HUES48 (cell line): ENCODE results near the gene C1orf74.
A peak's percentile ranks its signal among the peaks of the same experiment; 100 is the strongest.

ENCODE experiments used
- H3K27ac ChIP-seq: one replicate; pipeline ENCODE4 v1.7.0; 2013; ENCODE audit warnings: low read depth, low read length, inconsistent platforms
- H3K27me3 ChIP-seq: 2 replicates; pipeline ENCODE4 v1.6.1; 2013; ENCODE audit warnings: mild to moderate bottlenecking, low read length; ENCODE audit not compliant: control insufficient read depth, insufficient read depth
- H3K36me3 ChIP-seq: 2 replicates; pipeline ENCODE4 v1.6.1; 2013; ENCODE audit warnings: low read length; ENCODE audit not compliant: control insufficient read depth, insufficient read depth
- H3K4me1 ChIP-seq: 2 replicates; pipeline ENCODE4 v1.6.1; 2013; ENCODE audit warnings: mild to moderate bottlenecking, low read length; ENCODE audit not compliant: control insufficient read depth, insufficient read depth
- H3K4me3 ChIP-seq: 2 replicates; pipeline ENCODE4 v1.5.1; 2013; ENCODE audit warnings: mild to moderate bottlenecking, low read depth, low read length
- H3K9ac ChIP-seq: 2 replicates; pipeline ENCODE4 v1.6.1; 2013; ENCODE audit warnings: mild to moderate bottlenecking, low read depth, low read length, moderate library complexity
- H3K9me3 ChIP-seq: 2 replicates; pipeline ENCODE4 v1.6.1; 2013; ENCODE audit warnings: low read length; ENCODE audit not compliant: control insufficient read depth, insufficient read depth

C1orf74 gene

DNA sequence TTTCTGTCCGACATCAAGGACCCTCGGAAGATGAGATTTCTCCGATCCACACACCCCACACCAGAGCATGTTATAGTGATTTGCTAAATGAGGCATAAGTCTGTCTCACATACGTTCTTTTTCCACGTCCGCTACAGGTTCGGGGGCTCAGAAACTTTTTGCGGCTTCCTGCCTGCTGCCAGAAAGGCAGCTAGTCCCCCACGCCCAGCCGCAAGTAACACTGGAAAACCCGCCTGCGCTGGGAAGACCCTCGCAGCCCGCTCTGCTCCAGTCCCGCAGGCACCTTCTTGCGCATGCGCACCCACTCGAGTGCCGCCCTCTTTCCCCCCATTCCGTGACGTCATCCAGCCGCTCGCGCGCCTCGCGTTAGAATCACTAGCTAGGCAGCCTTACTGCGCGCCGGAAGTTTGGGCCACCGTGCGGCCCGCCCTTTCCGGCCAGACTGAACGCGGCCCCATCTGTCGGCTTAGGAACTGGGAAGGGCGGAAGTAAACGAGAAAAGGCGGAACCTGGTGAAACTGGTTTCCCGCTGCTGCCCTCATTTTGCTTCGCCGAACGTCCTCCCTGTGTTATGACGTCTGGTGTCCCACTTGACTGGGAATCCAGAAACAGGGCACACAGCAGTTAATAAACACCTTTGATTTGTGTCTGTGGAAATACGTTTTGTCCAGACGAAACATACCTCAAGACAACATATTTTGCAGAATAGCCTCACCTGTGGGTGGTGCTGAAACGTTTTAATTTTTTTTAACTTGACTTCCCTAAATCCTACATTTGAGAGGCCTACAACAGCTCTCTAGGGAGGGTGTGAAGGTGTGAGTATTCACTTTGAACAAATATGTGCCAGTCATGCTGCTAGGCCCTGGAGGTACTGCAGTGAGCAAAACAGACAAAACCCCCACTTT is at the start of gene C1orf74:
Gene C1orf74, minus strand, starts transcription at position 295 of the 905 bp plus-strand sequence. CDS start 925 bp downstream, outside the sequence.
- Histone ChIP-seq H3K27me3 (no peaks in the 10 kb centered on the region), H3K36me3 (peaks cover 18% of the 10 kb centered on the region), H3K9ac (peak within 1 kb of the TSS; percentile 82), H3K4me1 (peaks cover 4% of the 10 kb centered on the region), H3K4me3 (peak within 1 kb of the TSS; percentile 96), H3K27ac (peak within 1 kb of the TSS; percentile 76), H3K9me3 (no peaks in the 10 kb centered on the region)

- Histone ChIP-seq H3K9me3 (no peaks in the 10 kb centered on the region), H3K27ac (no peak overlapping the region), H3K4me1 (no peaks in the 10 kb centered on the region), H3K27me3 (no peaks in the 10 kb centered on the region), H3K36me3 (peaks cover 63% of the 10 kb centered on the region), H3K9ac (no peak overlapping the region), H3K4me3 (no peak overlapping the region)
Measured at GRCh38 chr1:209831615-209832014, 47.3 kb upstream of the C1orf74 start.

DNA sequence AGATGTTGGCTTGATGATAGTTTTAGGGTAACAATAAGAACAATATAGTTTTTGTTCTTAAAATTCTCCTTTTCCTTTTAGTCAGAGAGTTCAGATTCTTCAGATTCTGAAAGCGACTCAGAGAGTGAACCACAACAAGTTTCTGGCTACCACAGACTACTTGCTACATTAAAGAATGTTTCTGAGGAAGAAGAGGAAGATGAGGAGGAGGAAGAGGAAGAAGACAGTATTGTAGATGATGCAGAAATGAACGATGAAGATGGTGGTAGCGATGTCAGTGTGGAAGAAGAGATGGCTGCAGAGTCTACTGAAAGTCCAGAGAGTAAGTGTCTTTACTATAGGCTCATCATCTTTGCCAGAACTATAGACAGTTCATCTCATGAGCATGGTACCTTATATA is 46.4 kb upstream of the C1orf74 start:
- Histone ChIP-seq H3K27me3 (no peaks in the 10 kb centered on the region), H3K4me3 (no peak overlapping the region), H3K9ac (no peak overlapping the region), H3K4me1 (no peaks in the 10 kb centered on the region), H3K36me3 (peaks cover 54% of the 10 kb centered on the region), H3K27ac (no peak overlapping the region), H3K9me3 (no peaks in the 10 kb centered on the region)

- Histone ChIP-seq H3K27me3 (no peaks in the 10 kb centered on the region), H3K36me3 (peaks cover 44% of the 10 kb centered on the region), H3K4me3 (no peak overlapping the region), H3K4me1 (no peaks in the 10 kb centered on the region), H3K27ac (no peak overlapping the region), H3K9ac (no peak overlapping the region), H3K9me3 (no peaks in the 10 kb centered on the region)
Measured at GRCh38 chr1:209829716-209830115, 45.4 kb upstream of the C1orf74 start.

- Histone ChIP-seq H3K4me3 (peak within 1 kb of the TSS; percentile 98), H3K36me3 (peaks cover 23% of the 10 kb centered on the region), H3K27ac (peak within 1 kb of the TSS; percentile 79), H3K27me3 (no peaks in the 10 kb centered on the region; the same call in 1 of the 2 replicates), H3K9ac (peak within 1 kb of the TSS; percentile 79), H3K4me1 (no peaks in the 10 kb centered on the region), H3K9me3 (no peaks in the 10 kb centered on the region)
Measured at GRCh38 chr1:209827384-209828262, 43.3 kb upstream of the C1orf74 start, which contains the start of gene UTP25. TSS of gene UTP25 (plus strand) at chr1:209827972. CDS start at chr1:209828064, 92 bp downstream.

DNA sequence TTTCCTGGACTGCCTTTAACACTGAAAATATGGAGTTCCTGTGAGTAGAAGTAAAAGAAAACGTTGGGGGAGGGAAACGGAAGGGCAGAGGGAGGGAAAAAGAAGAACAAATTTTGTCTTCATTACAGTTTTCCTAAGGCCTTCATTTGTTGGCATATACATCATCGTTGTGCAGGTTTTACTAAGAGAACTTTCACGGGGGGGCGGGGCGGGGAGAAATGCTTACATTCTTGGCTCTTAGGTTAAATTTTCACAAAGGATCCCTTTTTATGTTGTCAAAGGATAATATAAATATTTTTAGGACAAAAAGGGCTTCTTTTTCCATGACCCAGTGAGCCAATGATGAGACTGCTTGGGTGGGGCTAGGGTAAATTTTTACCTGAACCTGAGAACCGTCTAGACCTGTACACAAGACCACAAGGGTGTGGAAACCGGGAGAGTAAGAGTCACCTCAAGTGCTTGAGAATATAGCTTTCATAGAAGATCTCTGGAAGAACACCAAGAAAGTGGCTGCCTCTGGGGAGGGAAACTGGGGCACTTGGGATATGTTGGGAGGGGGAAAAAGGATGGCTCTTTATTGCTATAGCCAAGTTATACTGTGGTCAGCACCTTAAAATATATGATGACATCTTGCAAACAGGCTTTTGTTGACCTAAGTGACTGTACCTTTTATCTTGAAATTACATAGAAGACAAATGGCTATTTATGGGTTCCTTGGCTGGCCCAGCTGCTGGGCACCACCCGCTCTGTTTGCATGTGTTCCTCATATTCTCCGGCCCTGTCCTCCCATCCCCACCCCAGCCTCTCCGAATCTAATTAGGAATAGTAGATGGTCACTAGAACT is 41.5 kb upstream of the C1orf74 start:
- Histone ChIP-seq H3K4me1 (no peaks in the 10 kb centered on the region), H3K36me3 (peaks cover 5% of the 10 kb centered on the region), H3K9me3 (no peaks in the 10 kb centered on the region), H3K9ac (no peak overlapping the region), H3K27ac (no peak overlapping the region), H3K4me3 (no peak overlapping the region), H3K27me3 (no peaks in the 10 kb centered on the region; the same call in 1 of the 2 replicates)

DNA sequence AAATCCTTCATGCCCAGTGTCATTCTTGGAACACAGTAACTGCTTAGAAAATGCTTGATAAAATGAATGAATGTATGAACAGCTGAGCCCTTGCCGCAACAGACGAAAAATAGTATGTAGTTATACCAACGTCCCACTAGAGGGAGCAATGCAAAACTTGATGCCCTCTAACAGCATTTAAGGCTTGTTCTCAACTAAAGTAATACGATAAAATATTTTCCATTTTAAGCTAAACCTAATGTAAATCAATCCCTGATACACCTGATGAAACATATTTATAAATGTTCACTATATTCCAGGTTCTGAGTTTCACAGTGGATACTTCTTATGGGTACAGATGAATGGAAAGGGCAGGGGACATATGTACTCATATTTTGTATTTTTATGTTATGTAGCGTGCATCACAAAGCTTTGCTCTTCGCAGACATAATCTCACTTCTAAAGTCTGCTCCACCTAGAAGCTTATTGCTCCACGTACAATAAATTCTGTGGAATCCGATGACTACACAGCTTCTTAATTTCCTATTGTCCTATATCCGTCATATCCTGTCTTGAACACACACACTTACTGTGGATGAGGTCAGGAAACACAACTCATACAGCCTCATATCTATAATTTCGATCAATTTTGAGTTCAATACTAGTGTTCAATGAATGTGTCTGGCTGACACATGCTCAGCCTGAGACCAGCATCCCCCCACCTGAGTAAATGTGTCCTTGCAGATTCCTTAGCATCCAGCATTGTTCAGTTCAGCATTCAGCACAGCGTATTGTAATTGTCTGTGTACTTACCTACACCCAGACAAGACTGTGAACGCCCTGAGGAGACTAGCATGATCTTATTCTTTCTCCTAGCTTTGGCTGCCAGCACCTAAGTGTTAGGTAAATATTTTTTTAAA is 39.0 kb upstream of the C1orf74 start:
- Histone ChIP-seq H3K27ac (no peak overlapping the region), H3K4me3 (no peak overlapping the region), H3K36me3 (no peaks in the 10 kb centered on the region), H3K27me3 (no peaks in the 10 kb centered on the region; the same call in 1 of the 2 replicates), H3K4me1 (no peaks in the 10 kb centered on the region), H3K9me3 (no peaks in the 10 kb centered on the region), H3K9ac (no peak overlapping the region)

- no peaks in the 10 kb centered on the region; the same call in 1 of the 2 replicates for H3K27me3 ChIP-seq
- no peak overlapping the region for H3K4me3 ChIP-seq
- H3K9me3 ChIP-seq, result no peaks in the 10 kb centered on the region
- H3K27ac ChIP-seq, result no peak overlapping the region
- H3K4me1 ChIP-seq, result no peaks in the 10 kb centered on the region
- H3K36me3 ChIP-seq, result no peaks in the 10 kb centered on the region
- H3K9ac ChIP-seq, result no peak overlapping the region
Measured at GRCh38 chr1:209822706-209823105, 38.3 kb upstream of the C1orf74 start.

GRCh38 chr1:209820986-209821385 is 36.6 kb upstream of the C1orf74 start:
- Histone ChIP-seq H3K27ac (no peak overlapping the region), H3K4me1 (no peaks in the 10 kb centered on the region), H3K36me3 (no peaks in the 10 kb centered on the region), H3K9me3 (no peaks in the 10 kb centered on the region), H3K4me3 (no peak overlapping the region), H3K9ac (no peak overlapping the region), H3K27me3 (no peaks in the 10 kb centered on the region; the same call in 1 of the 2 replicates)
